Neuronal stem cell (in vitro differentiated cells): Measurements from ENCODE around the gene PARP8.
"Not testable (repeated sequence)": the region's sequence is repeated elsewhere in the genome, so short reads cannot be mapped to it uniquely, and the experiment has no call there.

Source experiments
- DNase-seq: peaks from one replicate; pipeline ENCODE4 v3.0.0-alpha.2; 2013; ENCODE audit warnings: low spot score
- H2AFZ ChIP-seq: one replicate; pipeline ENCODE4 v1.6.1; 2013; ENCODE audit warnings: mild to moderate bottlenecking, low read length, inconsistent platforms
- H2AK5ac ChIP-seq: 2 replicates; pipeline ENCODE4 v1.6.1; 2013; ENCODE audit warnings: low read depth, mild to moderate bottlenecking, inconsistent platforms, low read length, moderate library complexity, mixed read lengths
- H2BK120ac ChIP-seq: 2 replicates; pipeline ENCODE4 v1.6.1; 2013; ENCODE audit warnings: low read depth, mild to moderate bottlenecking, inconsistent platforms, low read length, moderate library complexity, mixed read lengths
- H2BK12ac ChIP-seq: one replicate; pipeline ENCODE4 v1.6.1; 2013; ENCODE audit warnings: low read length, inconsistent platforms
- H2BK15ac ChIP-seq: 2 replicates; pipeline ENCODE4 v1.6.1; 2013; ENCODE audit warnings: mild to moderate bottlenecking, low read length, inconsistent platforms, mixed read lengths
- H2BK5ac ChIP-seq: one replicate; pipeline ENCODE4 v1.6.1; 2013; ENCODE audit warnings: inconsistent platforms, mild to moderate bottlenecking, low read length, moderate library complexity
- H3K14ac ChIP-seq: one replicate; pipeline ENCODE4 v1.6.1; 2013; ENCODE audit warnings: low read length, inconsistent platforms
- H3K18ac ChIP-seq: 2 replicates; pipeline ENCODE4 v1.6.1; 2013; ENCODE audit warnings: low read length, inconsistent platforms
- H3K23ac ChIP-seq: 2 replicates; pipeline ENCODE4 v1.6.1; 2013; ENCODE audit warnings: low read depth, mild to moderate bottlenecking, mixed read lengths, low read length, inconsistent platforms; ENCODE audit not compliant: poor library complexity
- H3K27ac ChIP-seq: replicated peaks from 3 replicates; pipeline ENCODE4 v1.5.1; 2013; ENCODE audit warnings: low read length, inconsistent platforms
- H3K27me3 ChIP-seq, 3 experiments: 2 replicates each; pipeline ENCODE4 v1.6.1; 2013; ENCODE audit warnings: low read length in 3 of 3, mild to moderate bottlenecking in 2 of 3, inconsistent platforms in 1 of 3, low read depth in 1 of 3, mixed read lengths in 1 of 3, moderate library complexity in 1 of 3; ENCODE audit not compliant: control insufficient read depth in 3 of 3, insufficient read depth in 3 of 3
- H3K36me3 ChIP-seq, 2 donors: replicated peaks in 1 of 2; 2 replicates each; pipeline ENCODE4 v1.6.1; 2013; ENCODE audit warnings: low read length in 2 of 2; ENCODE audit not compliant: control insufficient read depth in 2 of 2, insufficient read depth in 2 of 2
- H3K4ac ChIP-seq: 2 replicates; pipeline ENCODE4 v1.6.1; 2013; ENCODE audit warnings: inconsistent platforms, mild to moderate bottlenecking, low read length, moderate library complexity
- H3K4me1 ChIP-seq, 2 donors: 1 replicate in 1 of 2; 2 replicates in 1 of 2; pipeline ENCODE4 v1.6.1; 2013; ENCODE audit warnings: low read length in 2 of 2, low read depth in 1 of 2; ENCODE audit not compliant: control insufficient read depth in 2 of 2, insufficient read depth in 1 of 2
- H3K4me2 ChIP-seq: one replicate; pipeline ENCODE4 v1.6.1; 2013; ENCODE audit warnings: mild to moderate bottlenecking, low read length, inconsistent platforms; ENCODE audit not compliant: insufficient read depth, poor library complexity, severe bottlenecking
- H3K4me3 ChIP-seq, 2 donors: 2 replicates each; pipeline ENCODE4 v1.5.1; 2013; ENCODE audit warnings: low read length in 2 of 2, mild to moderate bottlenecking in 2 of 2, inconsistent platforms in 1 of 2, moderate library complexity in 1 of 2
- H3K79me1 ChIP-seq: one replicate; pipeline ENCODE4 v1.6.1; 2013; ENCODE audit warnings: low read depth, mild to moderate bottlenecking, inconsistent platforms, low read length, moderate library complexity
- H3K9ac ChIP-seq: one replicate; pipeline ENCODE4 v1.6.1; 2013; ENCODE audit warnings: mild to moderate bottlenecking, low read depth, low read length, inconsistent platforms; ENCODE audit not compliant: poor library complexity
- H3K9me3 ChIP-seq, 2 donors: replicated peaks in 1 of 2; 2 replicates each; pipeline versions ENCODE3 to v1.6.1; 2013; ENCODE audit warnings: low read length in 2 of 2, mild to moderate bottlenecking in 2 of 2, inconsistent platforms in 1 of 2, low read depth in 1 of 2, mixed read lengths in 1 of 2, moderate library complexity in 1 of 2; ENCODE audit not compliant: control insufficient read depth in 2 of 2, insufficient read depth in 1 of 2
- H4K8ac ChIP-seq: one replicate; pipeline ENCODE4 v1.6.1; 2013; ENCODE audit warnings: low read depth, mild to moderate bottlenecking, inconsistent platforms, low read length, moderate library complexity
- H4K91ac ChIP-seq: one replicate; pipeline ENCODE4 v1.6.1; 2013; ENCODE audit warnings: low read length, low read depth, mild to moderate bottlenecking, inconsistent platforms; ENCODE audit not compliant: poor library complexity
- WGBS, 2 donors: extraction: QIAGEN DNeasy Blood & Tissue Kit; methylation state at CpG; one replicate each; pipeline ENCODE4 v1.1.7; 2013; ENCODE audit warnings: missing lambda C conversion rate in 2 of 2, mixed read lengths in 1 of 2; ENCODE audit not compliant: insufficient read length in 2 of 2, insufficient replicate concordance in 1 of 2; ENCODE audit errors: extremely low coverage in 2 of 2; 5-methylcytosine and 5-hydroxymethylcytosine counted together

Gene PARP8

GRCh38 chr5:50675385-50675784 lies 8.9 kb downstream of the PARP8 start:
- H3K4me3 ChIP-seq, result no peak overlapping the region
- H3K4me2 ChIP-seq, result no peak overlapping the region
- H3K18ac ChIP-seq, result no peak overlapping the region
- no peak overlapping the region for H3K14ac ChIP-seq
- no peaks in the 10 kb centered on the region for H3K36me3 ChIP-seq
- no peaks in the 10 kb centered on the region for H3K79me1 ChIP-seq
- no peak overlapping the region for H3K27ac ChIP-seq
- H4K8ac ChIP-seq, result no peak overlapping the region
- no peak overlapping the region for H3K23ac ChIP-seq
- H2AK5ac ChIP-seq, result no peak overlapping the region
- no peak overlapping the region for H2BK120ac ChIP-seq
- H2AFZ ChIP-seq, result no peak overlapping the region
- no peak for DNase-seq
- no peak overlapping the region for H2BK12ac ChIP-seq
- H2BK5ac ChIP-seq, result no peak overlapping the region
- no peak overlapping the region for H4K91ac ChIP-seq
- H3K4ac ChIP-seq, result no peak overlapping the region
- WGBS, 2 donors, result no CpG with 5 or more reads among the region's 15 CpGs
- H3K9ac ChIP-seq, result no peak overlapping the region
- no peaks in the 10 kb centered on the region for H3K4me1 ChIP-seq
- H3K27me3 ChIP-seq, result no peaks in the 10 kb centered on the region
- H2BK15ac ChIP-seq, result no peak overlapping the region
- H3K9me3 ChIP-seq, result no peaks in the 10 kb centered on the region

- H2BK15ac ChIP-seq, H3K9ac ChIP-seq, H3K23ac ChIP-seq, H4K91ac ChIP-seq, H2AFZ ChIP-seq, H3K4ac ChIP-seq, H3K36me3 ChIP-seq, H2BK5ac ChIP-seq, H3K27ac ChIP-seq, H3K4me3 ChIP-seq, H2BK120ac ChIP-seq, H3K79me1 ChIP-seq, DNase-seq, H3K9me3 ChIP-seq, H2BK12ac ChIP-seq, H3K4me1 ChIP-seq, H3K4me2 ChIP-seq, H3K27me3 ChIP-seq, H2AK5ac ChIP-seq, H4K8ac ChIP-seq, H3K18ac ChIP-seq, H3K14ac ChIP-seq: not testable (repeated sequence)
- WGBS, 2 donors, result no CpG with 5 or more reads among the region's 4 CpGs
Observed at GRCh38 chr5:50679554-50679953, 13.1 kb downstream of the PARP8 start.

DNA sequence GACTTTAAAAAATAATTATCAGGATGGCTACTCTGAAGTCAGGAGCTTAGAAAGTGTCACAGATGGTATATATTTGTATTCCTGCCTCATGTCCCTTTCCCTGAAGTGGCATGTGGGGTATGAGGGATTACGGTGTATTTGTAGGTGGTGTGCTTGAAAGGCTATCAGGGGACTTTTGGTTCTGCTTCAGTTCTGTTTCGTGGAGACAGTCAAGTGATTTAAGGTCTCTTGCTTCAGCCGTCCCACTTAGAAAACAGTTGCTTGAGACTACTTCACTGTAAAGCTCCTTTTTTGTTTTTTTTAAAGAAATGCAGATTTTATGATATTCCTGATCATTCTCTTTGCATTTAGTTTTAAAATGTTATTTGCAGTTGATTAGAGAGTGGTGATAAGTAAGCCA lies 18.3 kb downstream of the PARP8 start:
- Histone ChIP-seq H3K9me3 (peaks cover 2 to 4% of the 10 kb centered on the region in 2 donors), H2BK120ac (no peak overlapping the region), H3K9ac (no peak overlapping the region), H4K8ac (no peak overlapping the region), H3K4ac (no peak overlapping the region), H2BK5ac (no peak overlapping the region), H3K4me3 (no peak overlapping the region), H3K79me1 (no peaks in the 10 kb centered on the region), H3K4me1 (no peaks in the 10 kb centered on the region), H3K18ac (no peak overlapping the region), H3K27ac (no peak overlapping the region), H2AFZ (no peak overlapping the region), H3K27me3 (no peaks in the 10 kb centered on the region), H2AK5ac (no peak overlapping the region), H3K36me3 (no peaks in the 10 kb centered on the region), H2BK15ac (no peak overlapping the region), H2BK12ac (no peak overlapping the region), H3K14ac (no peak overlapping the region), H4K91ac (no peak overlapping the region), H3K4me2 (no peak overlapping the region), H3K23ac (no peak overlapping the region)
- no CpG with 5 or more reads among the region's 3 CpGs for WGBS, 2 donors
- no peak for DNase-seq

GRCh38 chr5:50687548-50687947 lies 21.1 kb downstream of the PARP8 start:
- H3K79me1 ChIP-seq, result no peaks in the 10 kb centered on the region
- WGBS, 2 donors, result no CpG with 5 or more reads among the region's 4 CpGs
- no peaks in the 10 kb centered on the region for H3K27me3 ChIP-seq
- H2BK5ac ChIP-seq, result no peak overlapping the region
- H2BK12ac ChIP-seq, result no peak overlapping the region
- no peak overlapping the region for H4K91ac ChIP-seq
- no peak overlapping the region for H2AK5ac ChIP-seq
- no peaks in the 10 kb centered on the region for H3K36me3 ChIP-seq
- no peak overlapping the region for H3K4ac ChIP-seq
- peaks cover 2 to 4% of the 10 kb centered on the region in 2 donors for H3K9me3 ChIP-seq
- no peak overlapping the region for H3K18ac ChIP-seq
- no peak overlapping the region for H2BK15ac ChIP-seq
- no peak overlapping the region for H3K4me2 ChIP-seq
- H3K4me1 ChIP-seq, result peaks cover 0 to 3% of the 10 kb centered on the region in 2 donors
- no peak overlapping the region for H3K27ac ChIP-seq
- H3K23ac ChIP-seq, result no peak overlapping the region
- H3K9ac ChIP-seq, result no peak overlapping the region
- no peak overlapping the region for H2AFZ ChIP-seq
- no peak overlapping the region for H3K14ac ChIP-seq
- no peak for DNase-seq
- no peak overlapping the region for H3K4me3 ChIP-seq
- no peak overlapping the region for H4K8ac ChIP-seq
- H2BK120ac ChIP-seq, result no peak overlapping the region
